ENCODE data around the gene SNX25.
"Not testable (repeated sequence)": the region's sequence is repeated elsewhere in the genome, so short reads cannot be mapped to it uniquely, and the experiment has no call there.

SNX25 gene

DNA sequence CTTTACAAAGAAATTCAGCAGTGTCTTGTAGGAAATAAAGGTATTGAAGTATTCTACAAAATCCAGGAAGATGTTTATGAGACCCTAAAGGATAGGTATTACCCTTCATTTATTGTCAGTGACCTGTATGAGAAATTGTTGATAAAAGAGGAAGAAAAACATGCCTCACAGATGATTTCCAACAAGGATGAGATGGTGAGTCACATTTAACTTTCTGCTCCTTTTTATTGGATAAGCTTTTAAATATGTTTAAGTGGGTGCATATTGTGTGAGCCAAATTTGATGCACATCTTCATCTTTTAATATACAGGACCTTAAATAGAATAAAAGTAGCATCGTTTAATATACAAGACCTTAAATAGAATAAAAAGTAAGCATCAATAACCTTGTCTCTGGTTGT is 114.2 kb downstream of the SNX25 start:
- DNase-seq (ENCODE audit: low spot score) (no peak), ATAC-seq (ENCODE audit: low read depth) (no peak)
- Histone ChIP-seq H3K36me3 (ENCODE audit: low read depth) (peaks cover 7% of the 10 kb centered on the region), H3K27me3 (ENCODE audit: insufficient read depth, poor library complexity, severe bottlenecking) (no peaks in the 10 kb centered on the region), H3K4me3 (ENCODE audit: severe bottlenecking) (no peak overlapping the region), H3K27ac (ENCODE audit: poor library complexity, severe bottlenecking) (no peak overlapping the region), H3K4me1 (ENCODE audit: insufficient read depth, poor library complexity, severe bottlenecking) (peaks cover under 1% of the 10 kb centered on the region), H3K9me3 (ENCODE audit: severe bottlenecking) (no peaks in the 10 kb centered on the region)
- TF ChIP-seq, protein P1, sequence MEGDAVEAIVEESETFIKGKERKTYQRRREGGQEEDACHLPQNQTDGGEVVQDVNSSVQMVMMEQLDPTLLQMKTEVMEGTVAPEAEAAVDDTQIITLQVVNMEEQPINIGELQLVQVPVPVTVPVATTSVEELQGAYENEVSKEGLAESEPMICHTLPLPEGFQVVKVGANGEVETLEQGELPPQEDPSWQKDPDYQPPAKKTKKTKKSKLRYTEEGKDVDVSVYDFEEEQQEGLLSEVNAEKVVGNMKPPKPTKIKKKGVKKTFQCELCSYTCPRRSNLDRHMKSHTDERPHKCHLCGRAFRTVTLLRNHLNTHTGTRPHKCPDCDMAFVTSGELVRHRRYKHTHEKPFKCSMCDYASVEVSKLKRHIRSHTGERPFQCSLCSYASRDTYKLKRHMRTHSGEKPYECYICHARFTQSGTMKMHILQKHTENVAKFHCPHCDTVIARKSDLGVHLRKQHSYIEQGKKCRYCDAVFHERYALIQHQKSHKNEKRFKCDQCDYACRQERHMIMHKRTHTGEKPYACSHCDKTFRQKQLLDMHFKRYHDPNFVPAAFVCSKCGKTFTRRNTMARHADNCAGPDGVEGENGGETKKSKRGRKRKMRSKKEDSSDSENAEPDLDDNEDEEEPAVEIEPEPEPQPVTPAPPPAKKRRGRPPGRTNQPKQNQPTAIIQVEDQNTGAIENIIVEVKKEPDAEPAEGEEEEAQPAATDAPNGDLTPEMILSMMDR (IDR thresholded peaks at IDR 0.05; ENCODE audit: poor library complexity, severe bottlenecking) = no peak

GRCh38 chr4:185324361-185324760 is 115.0 kb downstream of the SNX25 start:
- not testable (repeated sequence) for H3K4me1 ChIP-seq (ENCODE audit: insufficient read depth, poor library complexity, severe bottlenecking); H3K4me3 ChIP-seq (ENCODE audit: severe bottlenecking); H3K27me3 ChIP-seq (ENCODE audit: insufficient read depth, poor library complexity, severe bottlenecking); H3K9me3 ChIP-seq (ENCODE audit: severe bottlenecking); H3K36me3 ChIP-seq (ENCODE audit: low read depth); ATAC-seq (ENCODE audit: low read depth); DNase-seq (ENCODE audit: low spot score); H3K27ac ChIP-seq (ENCODE audit: poor library complexity, severe bottlenecking)

GRCh38 chr4:185325721-185326120 is 116.3 kb downstream of the SNX25 start:
- H3K36me3 ChIP-seq (ENCODE audit: low read depth) = not testable (repeated sequence)

DNA sequence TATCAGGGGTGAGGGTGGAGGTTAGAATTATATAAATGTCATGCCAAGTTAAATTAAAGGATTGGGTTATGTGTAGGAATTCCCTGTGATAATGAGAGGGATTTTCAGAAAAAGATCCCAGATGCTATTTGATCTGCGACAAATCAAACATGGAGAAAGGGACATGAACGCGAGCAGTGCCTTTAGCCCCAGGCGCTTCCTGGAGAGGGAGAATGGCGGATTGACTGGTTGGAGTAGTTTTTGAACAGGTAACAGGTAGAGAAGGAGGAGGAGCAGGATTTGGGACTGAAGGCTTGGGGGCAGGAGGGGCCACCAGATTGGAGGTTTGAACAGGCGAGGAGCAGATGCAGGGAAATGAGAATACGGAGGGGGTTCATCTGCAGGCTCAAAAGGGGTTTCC is 119.2 kb downstream of the SNX25 start:
- DNase-seq (ENCODE audit: low spot score) (no peak), ATAC-seq (ENCODE audit: low read depth) (no peak)
- no peaks in the 10 kb centered on the region for H3K36me3 ChIP-seq (ENCODE audit: low read depth)
- TF ChIP-seq, protein P1 (IDR thresholded peaks at IDR 0.05; ENCODE audit: poor library complexity, severe bottlenecking) = no peak
- H3K27ac ChIP-seq (ENCODE audit: poor library complexity, severe bottlenecking) = no peak overlapping the region
- H3K4me3 ChIP-seq (ENCODE audit: severe bottlenecking) = no peak overlapping the region
- no peaks in the 10 kb centered on the region for H3K27me3 ChIP-seq (ENCODE audit: insufficient read depth, poor library complexity, severe bottlenecking)
- H3K9me3 ChIP-seq (ENCODE audit: severe bottlenecking) = no peaks in the 10 kb centered on the region
- H3K4me1 ChIP-seq (ENCODE audit: insufficient read depth, poor library complexity, severe bottlenecking) = no peaks in the 10 kb centered on the region

More at GRCh38 chr4:185325721-185326120, 116.3 kb downstream of the SNX25 start:
- ATAC-seq (ENCODE audit: low read depth); H3K27me3 ChIP-seq (ENCODE audit: insufficient read depth, poor library complexity, severe bottlenecking); H3K9me3 ChIP-seq (ENCODE audit: severe bottlenecking); H3K4me1 ChIP-seq (ENCODE audit: insufficient read depth, poor library complexity, severe bottlenecking); H3K4me3 ChIP-seq (ENCODE audit: severe bottlenecking); DNase-seq (ENCODE audit: low spot score); H3K27ac ChIP-seq (ENCODE audit: poor library complexity, severe bottlenecking): not testable (repeated sequence)

GRCh38 chr4:185329879-185330510 is 120.6 kb downstream of the SNX25 start:
- H3K27ac ChIP-seq (ENCODE audit: poor library complexity, severe bottlenecking); H3K36me3 ChIP-seq (ENCODE audit: low read depth); H3K9me3 ChIP-seq (ENCODE audit: severe bottlenecking); H3K4me1 ChIP-seq (ENCODE audit: insufficient read depth, poor library complexity, severe bottlenecking); ATAC-seq (ENCODE audit: low read depth); H3K4me3 ChIP-seq (ENCODE audit: severe bottlenecking); DNase-seq (ENCODE audit: low spot score); H3K27me3 ChIP-seq (ENCODE audit: insufficient read depth, poor library complexity, severe bottlenecking): not testable (repeated sequence)

DNA sequence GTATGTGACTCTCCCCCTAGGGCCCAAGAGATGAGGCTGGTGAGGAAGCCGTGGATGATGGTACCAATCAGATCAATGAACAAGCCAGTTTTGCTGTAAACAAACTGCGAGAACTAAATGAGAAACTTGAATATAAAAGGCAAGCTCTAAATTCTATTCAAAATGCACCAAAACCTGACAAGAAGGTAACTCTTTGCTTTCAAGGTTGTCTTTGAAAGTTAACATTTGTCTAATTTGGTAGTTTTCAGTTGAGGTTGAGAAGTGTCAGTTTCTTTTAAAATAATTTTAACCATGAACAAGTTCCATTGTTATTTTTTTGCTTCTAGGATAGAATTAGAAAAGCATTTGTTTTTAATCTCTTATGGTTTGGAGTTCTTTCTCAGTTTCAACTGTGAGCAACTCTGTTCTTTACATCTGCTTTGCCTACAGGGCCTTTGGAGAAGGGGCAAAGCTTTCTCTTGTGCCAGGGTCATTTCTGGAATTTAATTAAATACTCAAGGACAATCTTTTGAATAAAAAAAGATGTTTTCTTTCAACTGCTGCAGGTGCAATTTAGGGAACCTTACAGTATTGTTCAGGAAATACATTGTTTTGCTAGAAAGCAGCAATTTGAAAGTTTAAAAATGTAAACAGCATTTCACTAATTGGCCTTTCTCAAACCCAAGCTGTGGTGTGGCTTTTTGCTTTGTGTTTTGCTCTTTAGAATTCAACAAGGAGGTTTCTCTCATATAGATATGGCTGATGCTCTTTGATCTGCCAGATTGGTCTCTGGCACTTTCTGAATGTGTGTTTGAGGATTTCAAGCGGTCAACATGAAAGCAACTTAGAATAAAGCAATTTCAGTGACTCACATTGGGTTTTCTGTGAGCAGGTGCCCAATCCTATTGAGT is 123.4 kb downstream of the SNX25 start:
- no peak overlapping the region for H3K4me3 ChIP-seq (ENCODE audit: severe bottlenecking)
- H3K27me3 ChIP-seq (ENCODE audit: insufficient read depth, poor library complexity, severe bottlenecking) = no peaks in the 10 kb centered on the region
- ATAC-seq (ENCODE audit: low read depth) = no peak
- DNase-seq (ENCODE audit: low spot score) = no peak
- no peak overlapping the region for H3K27ac ChIP-seq (ENCODE audit: poor library complexity, severe bottlenecking)
- no peaks in the 10 kb centered on the region for H3K9me3 ChIP-seq (ENCODE audit: severe bottlenecking)
- H3K36me3 ChIP-seq (ENCODE audit: low read depth) = no peaks in the 10 kb centered on the region
- no peaks in the 10 kb centered on the region for H3K4me1 ChIP-seq (ENCODE audit: insufficient read depth, poor library complexity, severe bottlenecking)
- TF ChIP-seq, protein P1 (IDR thresholded peaks at IDR 0.05; ENCODE audit: poor library complexity, severe bottlenecking) = no peak
